Measurements from ENCODE around the gene HDAC6. TPM values are rescaled to one million over a fixed set of nuclear protein-coding genes. Genes with fewer than 3 reads are reported as not detected.
A peak's percentile ranks its signal among the peaks of the same experiment; 100 is the strongest.
"Not testable (repeated sequence)": the region's sequence is repeated elsewhere in the genome, so short reads cannot be mapped to it uniquely, and the experiment has no call there.

The HDAC6 gene
- total RNA-seq, 1 donor from 2014 or later, result 77.7 TPM

DNA sequence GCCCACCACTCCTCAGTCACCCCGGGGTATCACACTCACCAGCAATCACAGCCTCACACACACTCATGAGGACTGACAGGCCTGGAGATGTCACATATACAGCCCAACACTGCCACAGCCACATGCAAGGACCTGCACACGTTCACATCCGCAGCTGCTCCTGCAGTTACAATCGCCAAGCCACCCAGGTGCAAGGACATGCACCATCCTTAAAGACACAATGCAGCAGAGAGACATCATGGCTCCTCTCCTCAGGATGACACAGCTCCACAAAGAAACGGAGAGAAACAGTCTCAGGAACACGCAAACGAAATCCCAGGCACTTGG lies 32.5 kb downstream of the HDAC6 start:
- Mint-ChIP-seq H3K4me1 (ENCODE audit: low read depth) (peaks cover 10% of the 10 kb centered on the region), H3K27ac (no peak overlapping the region), H3K36me3 (ENCODE audit: low read depth) (no peaks in the 10 kb centered on the region), H3K27me3 (ENCODE audit: low read depth) (peaks cover 50% of the 10 kb centered on the region), H3K9me3 (no peaks in the 10 kb centered on the region), H3K4me3 (ENCODE audit: low read depth) (peak overlapping the region; percentile 69)
- intact Hi-C loops (cut with micrococcal nuclease), result no loop called here
- no peak for DNase-seq (ENCODE audit: low spot score)

DNA sequence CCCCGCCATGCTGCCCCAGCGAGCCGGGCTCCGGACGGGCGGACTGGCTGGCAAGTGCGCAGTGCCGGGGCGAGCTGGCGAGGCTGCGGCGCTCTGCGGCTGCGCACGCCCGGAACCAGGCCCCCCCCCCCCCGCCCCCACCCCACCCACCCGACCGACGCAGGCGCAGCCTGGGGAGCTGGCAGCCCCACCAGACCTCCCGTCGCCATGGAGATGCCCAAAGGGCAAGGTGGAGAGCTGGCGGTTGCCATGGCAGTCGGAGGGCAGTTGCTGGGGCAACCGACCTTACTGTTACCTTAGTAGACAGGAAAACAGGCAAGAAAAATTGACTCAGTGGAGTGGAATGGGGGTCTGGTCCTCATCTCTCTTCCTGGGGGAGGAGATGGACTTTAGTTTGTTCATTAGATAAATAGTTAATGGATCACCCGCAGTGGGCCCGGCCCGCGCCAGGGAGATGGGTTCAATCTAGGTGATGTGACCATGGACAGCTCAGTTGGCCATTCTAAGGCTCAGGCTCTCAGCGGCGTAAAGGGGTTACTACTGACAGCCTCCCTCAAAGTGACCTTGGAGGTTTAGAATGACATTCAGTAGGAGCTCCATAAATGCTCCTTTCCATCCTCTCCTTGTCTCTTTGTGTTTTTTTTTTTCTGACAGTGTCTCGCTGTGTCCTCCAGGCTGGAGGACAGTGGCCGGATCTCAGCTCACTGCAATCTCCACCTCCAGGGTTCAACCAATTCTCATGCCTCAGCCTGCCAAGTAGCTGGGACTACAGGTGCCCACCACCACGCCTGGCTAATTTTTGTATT lies 33.9 kb downstream of the HDAC6 start, which contains the start of gene PCSK1N:
TSS of gene PCSK1N (minus strand) at position 87 of the 806 bp plus-strand sequence. CDS start at position 9, 78 bp downstream.
- peaks cover 10% of the 10 kb centered on the region for H3K4me1 Mint-ChIP-seq (ENCODE audit: low read depth)
- no peak within 1 kb of the TSS for H3K27ac Mint-ChIP-seq
- intact Hi-C loops (cut with micrococcal nuclease), result no loop called here
- peaks cover 42% of the 10 kb centered on the region for H3K27me3 Mint-ChIP-seq (ENCODE audit: low read depth)
- no peaks in the 10 kb centered on the region for H3K9me3 Mint-ChIP-seq
- no peaks in the 10 kb centered on the region for H3K36me3 Mint-ChIP-seq (ENCODE audit: low read depth)
- H3K4me3 Mint-ChIP-seq (ENCODE audit: low read depth), result peak within 1 kb of the TSS; percentile 69
- DNase-seq (ENCODE audit: low spot score), result no peak

DNA sequence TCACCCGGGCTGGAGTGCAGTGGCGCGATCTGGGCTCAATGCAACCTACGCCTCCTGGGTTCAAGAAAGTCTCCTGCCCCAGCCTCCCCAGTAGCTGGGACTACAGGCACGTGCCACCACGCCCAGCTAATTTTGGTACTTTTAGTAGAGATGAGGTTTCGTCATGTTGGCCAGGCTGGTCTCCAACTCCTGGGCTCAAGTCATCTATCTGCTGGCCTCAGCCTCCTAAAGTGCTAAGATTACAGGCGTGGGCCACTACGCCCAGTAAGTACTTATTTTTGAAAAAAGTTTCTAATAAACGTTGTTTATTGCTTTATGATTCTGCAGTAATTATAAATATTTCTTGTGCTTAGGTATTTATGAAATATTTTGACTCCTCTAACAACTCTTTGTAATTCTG lies 37.8 kb downstream of the HDAC6 start:
- H3K27ac Mint-ChIP-seq, result no peak overlapping the region
- H3K27me3 Mint-ChIP-seq (ENCODE audit: low read depth), result peaks cover 19% of the 10 kb centered on the region
- H3K9me3 Mint-ChIP-seq, result no peaks in the 10 kb centered on the region
- no peak overlapping the region for H3K4me3 Mint-ChIP-seq (ENCODE audit: low read depth)
- intact Hi-C loops (cut with micrococcal nuclease), result no loop called here
- H3K36me3 Mint-ChIP-seq (ENCODE audit: low read depth), result no peaks in the 10 kb centered on the region
- DNase-seq (ENCODE audit: low spot score), result no peak
- H3K4me1 Mint-ChIP-seq (ENCODE audit: low read depth), result peaks cover 3% of the 10 kb centered on the region

GRCh38 chrX:48848847-48849246 lies 47.0 kb downstream of the HDAC6 start:
- H3K4me1 Mint-ChIP-seq (ENCODE audit: low read depth), result peaks cover 4% of the 10 kb centered on the region
- intact Hi-C loops (cut with micrococcal nuclease), result no loop called here

GRCh38 chrX:48852857-48853256 lies 51.0 kb downstream of the HDAC6 start:
- Mint-ChIP-seq H3K36me3 (ENCODE audit: low read depth) (no peaks in the 10 kb centered on the region), H3K27ac (no peak overlapping the region), H3K4me1 (ENCODE audit: low read depth) (peaks cover 11% of the 10 kb centered on the region), H3K4me3 (ENCODE audit: low read depth) (no peak overlapping the region), H3K9me3 (no peaks in the 10 kb centered on the region), H3K27me3 (ENCODE audit: low read depth) (peaks cover 17% of the 10 kb centered on the region)
- intact Hi-C loops (cut with micrococcal nuclease), result no loop called here
- no peak for DNase-seq (ENCODE audit: low spot score)

More at GRCh38 chrX:48848847-48849246, 47.0 kb downstream of the HDAC6 start:
- Mint-ChIP-seq H3K9me3 (no peaks in the 10 kb centered on the region), H3K27ac (no peak overlapping the region), H3K27me3 (ENCODE audit: low read depth) (peaks cover 6% of the 10 kb centered on the region), H3K4me3 (ENCODE audit: low read depth) (no peak overlapping the region), H3K36me3 (ENCODE audit: low read depth) (no peaks in the 10 kb centered on the region)
- no peak for DNase-seq (ENCODE audit: low spot score)

- not testable (repeated sequence) for DNase-seq (ENCODE audit: low spot score)
Observed at GRCh38 chrX:48853494-48853893, 51.6 kb downstream of the HDAC6 start.

GRCh38 chrX:48854121-48854804 lies 52.4 kb downstream of the HDAC6 start:
- H3K4me1 Mint-ChIP-seq (ENCODE audit: low read depth); intact Hi-C loops (cut with micrococcal nuclease); DNase-seq (ENCODE audit: low spot score); H3K4me3 Mint-ChIP-seq (ENCODE audit: low read depth); H3K27ac Mint-ChIP-seq; H3K9me3 Mint-ChIP-seq; H3K36me3 Mint-ChIP-seq (ENCODE audit: low read depth): not testable (repeated sequence)
- peaks cover 17% of the 10 kb centered on the region for H3K27me3 Mint-ChIP-seq (ENCODE audit: low read depth)

More at GRCh38 chrX:48853494-48853893, 51.6 kb downstream of the HDAC6 start:
- H3K36me3 Mint-ChIP-seq (ENCODE audit: low read depth); H3K9me3 Mint-ChIP-seq; intact Hi-C loops (cut with micrococcal nuclease); H3K27ac Mint-ChIP-seq; H3K4me3 Mint-ChIP-seq (ENCODE audit: low read depth): not testable (repeated sequence)
- Mint-ChIP-seq H3K27me3 (ENCODE audit: low read depth) (peaks cover 17% of the 10 kb centered on the region), H3K4me1 (ENCODE audit: low read depth) (peaks cover 11% of the 10 kb centered on the region)

GRCh38 chrX:48854898-48855297 lies 53.0 kb downstream of the HDAC6 start:
- DNase-seq (ENCODE audit: low spot score), result no peak
- H3K36me3 Mint-ChIP-seq (ENCODE audit: low read depth), result no peaks in the 10 kb centered on the region
- intact Hi-C loops (cut with micrococcal nuclease), result no loop called here

DNA sequence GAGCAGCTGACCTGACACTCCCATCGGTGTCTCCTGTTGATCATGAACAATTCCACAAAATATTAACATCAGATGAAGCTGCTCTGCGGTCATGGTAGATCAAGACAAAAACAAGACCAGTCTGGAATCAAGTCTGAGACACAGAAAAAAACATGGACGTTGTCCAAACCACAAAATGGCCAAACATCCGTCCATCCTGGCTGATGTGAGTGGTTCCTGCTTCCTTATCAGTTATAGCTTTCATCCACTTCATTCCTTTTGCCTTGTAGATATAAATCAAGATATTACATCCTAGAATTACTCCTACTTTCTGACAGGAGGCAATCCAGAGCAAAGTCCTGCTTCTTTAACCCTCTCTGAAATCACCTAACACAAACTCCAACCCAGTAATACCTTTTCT lies 62.3 kb downstream of the HDAC6 start:
- Mint-ChIP-seq H3K36me3 (ENCODE audit: low read depth) (no peaks in the 10 kb centered on the region), H3K27me3 (ENCODE audit: low read depth) (no peaks in the 10 kb centered on the region), H3K27ac (no peak overlapping the region), H3K4me3 (ENCODE audit: low read depth) (no peak overlapping the region), H3K9me3 (no peaks in the 10 kb centered on the region), H3K4me1 (ENCODE audit: low read depth) (no peaks in the 10 kb centered on the region)
- DNase-seq (ENCODE audit: low spot score), result no peak
- intact Hi-C loops (cut with micrococcal nuclease), result no loop called here

More at GRCh38 chrX:48854898-48855297, 53.0 kb downstream of the HDAC6 start:
- no peak overlapping the region for H3K4me3 Mint-ChIP-seq (ENCODE audit: low read depth)
- no peak overlapping the region for H3K27ac Mint-ChIP-seq
- H3K27me3 Mint-ChIP-seq (ENCODE audit: low read depth), result peaks cover 15% of the 10 kb centered on the region
- no peaks in the 10 kb centered on the region for H3K9me3 Mint-ChIP-seq
- peaks cover 7% of the 10 kb centered on the region for H3K4me1 Mint-ChIP-seq (ENCODE audit: low read depth)

DNA sequence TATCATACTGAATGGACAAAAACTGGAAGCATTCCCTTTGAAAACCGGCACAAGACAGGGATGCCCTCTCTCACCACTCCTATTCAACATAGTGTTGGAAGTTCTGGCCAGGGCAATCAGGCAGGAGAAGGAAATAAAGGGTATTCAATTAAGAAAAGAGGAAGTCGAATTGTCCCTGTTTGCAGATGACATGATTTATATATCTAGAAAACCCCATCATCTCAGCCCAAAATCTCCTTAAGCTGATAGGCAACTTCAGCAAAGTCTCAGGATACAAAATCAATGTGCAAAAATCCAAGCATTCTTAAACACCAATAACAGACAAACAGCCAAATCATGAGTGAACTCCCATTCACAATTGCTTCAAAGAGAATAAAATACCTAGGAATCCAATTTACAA lies 70.2 kb downstream of the HDAC6 start:
- H3K4me1 Mint-ChIP-seq (ENCODE audit: low read depth); DNase-seq (ENCODE audit: low spot score); intact Hi-C loops (cut with micrococcal nuclease); H3K27me3 Mint-ChIP-seq (ENCODE audit: low read depth); H3K9me3 Mint-ChIP-seq; H3K36me3 Mint-ChIP-seq (ENCODE audit: low read depth); H3K27ac Mint-ChIP-seq; H3K4me3 Mint-ChIP-seq (ENCODE audit: low read depth): not testable (repeated sequence)

Other genes with a start within 250 kb of the HDAC6 start
- gene RBM3, start 227.6 kb upstream of the HDAC6 start, total RNA-seq, result 345 and 346 TPM in 2 replicates
- gene WDR13, start 204.6 kb upstream of the HDAC6 start, total RNA-seq, result 43.4 and 44.7 TPM in 2 replicates
- gene WAS, start 118.3 kb upstream of the HDAC6 start, total RNA-seq, result 117 and 120 TPM in 2 replicates
- gene SUV39H1, start 105.3 kb upstream of the HDAC6 start, total RNA-seq, result 28.8 and 29.6 TPM in 2 replicates
- gene GLOD5, start 40.3 kb upstream of the HDAC6 start, total RNA-seq, result not detected in 2 replicates
- not detected in 2 replicates for gene GATA1, start 15.5 kb upstream of the HDAC6 start, total RNA-seq
- gene ERAS, start 24.4 kb downstream of the HDAC6 start, total RNA-seq, result not detected in 2 replicates
- gene PCSK1N, start 33.5 kb downstream of the HDAC6 start, total RNA-seq, result 0.18 and 0.23 TPM in 2 replicates
- gene TIMM17B, start 95.7 kb downstream of the HDAC6 start, total RNA-seq, result 66.2 and 71.6 TPM in 2 replicates
- gene PQBP1, start 95.9 kb downstream of the HDAC6 start, total RNA-seq, result 97.3 and 103 TPM in 2 replicates
- gene SLC35A2, start 109.6 kb downstream of the HDAC6 start, total RNA-seq, result 18.3 and 21.9 TPM in 2 replicates
- gene PIM2, start 117.0 kb downstream of the HDAC6 start, total RNA-seq, result 313 and 315 TPM in 2 replicates
- gene OTUD5, start 155.5 kb downstream of the HDAC6 start, total RNA-seq, result 73.9 and 77.9 TPM in 2 replicates
- 2.9 and 3.3 TPM in 2 replicates for gene KCND1, start 169.8 kb downstream of the HDAC6 start, total RNA-seq
- 86.5 and 93.1 TPM in 2 replicates for gene GRIPAP1, start 200.2 kb downstream of the HDAC6 start, total RNA-seq
- 28.4 and 28.5 TPM in 2 replicates for gene TFE3, start 241.3 kb downstream of the HDAC6 start, total RNA-seq

Data from activated T-helper 2 cell treated with anti-CD3 and anti-CD28 coated beads, Interferon-gamma antibody, Interleukin-2, Interleukin-4, amounts not matched to agents 10 μg/mL and 5 μg/mL and 100 μg/mL, durations not matched to agents 14 hours and 24 hours and 36 hours (primary cell).